GM12874 (cell line): Measurements from ENCODE around the gene AGAP3.

Source experiments
- CTCF ChIP-seq: IDR thresholded peaks from 2 replicates; pipeline ENCODE4 v1.5.1; 2011; ENCODE audit warnings: low read depth, mild to moderate bottlenecking, control low read depth, low read length, moderate library complexity; ENCODE audit not compliant: insufficient read depth

The AGAP3 gene

GRCh38 chr7:151083071-151083823 lies 3.0 kb upstream of the AGAP3 start, which contains the start of gene TMUB1:
TSS of gene TMUB1 (minus strand) at chr7:151083493. CDS start at chr7:151082563, 930 bp downstream.
- TF ChIP-seq CTCF, result no peak

- no peak for TF ChIP-seq CTCF
Measured at GRCh38 chr7:151083824-151084160, 2.5 kb upstream of the AGAP3 start.

- TF ChIP-seq CTCF, result no peak
Measured at GRCh38 chr7:151085329-151085690, 965 bp upstream of the AGAP3 start.

GRCh38 chr7:151086802-151087244 lies 548 bp downstream of the AGAP3 start:
- TF ChIP-seq CTCF, result no peak

GRCh38 chr7:151087245-151088018 lies 1.2 kb downstream of the AGAP3 start:
- TF ChIP-seq CTCF, result peak; percentile 42; the same call in 1 of the 2 replicates

GRCh38 chr7:151088019-151088855 lies 2.0 kb downstream of the AGAP3 start:
- no peak for TF ChIP-seq CTCF
